Mesodermal cell (in vitro differentiated cells): ENCODE measurements around the gene MZT2B. TPM values are rescaled to one million over a fixed set of nuclear protein-coding genes. Genes with fewer than 3 reads are reported as not detected.
"Not testable (repeated sequence)": the region's sequence is repeated elsewhere in the genome, so short reads cannot be mapped to it uniquely, and the experiment has no call there.

Experiments used
- H3K27ac ChIP-seq: 2 replicates; pipeline ENCODE4 v1.7.0; 2013; ENCODE audit warnings: mild to moderate bottlenecking, low read depth, low read length, moderate library complexity; ENCODE audit not compliant: severe bottlenecking
- H3K36me3 ChIP-seq: 2 replicates; pipeline ENCODE4 v1.7.1; 2013; ENCODE audit warnings: mild to moderate bottlenecking, low read length, moderate library complexity; ENCODE audit not compliant: control insufficient read depth, insufficient read depth
- H3K4me1 ChIP-seq: one replicate; pipeline ENCODE4 v1.7.1; 2013; ENCODE audit warnings: mild to moderate bottlenecking, low read length; ENCODE audit not compliant: insufficient read depth, control insufficient read depth, poor library complexity, severe bottlenecking
- H3K4me3 ChIP-seq: 2 replicates; pipeline ENCODE4 v1.7.0; 2013; ENCODE audit warnings: low read length, control low read depth, mild to moderate bottlenecking; ENCODE audit not compliant: insufficient read depth, poor library complexity, severe bottlenecking; ENCODE audit errors: extremely low read depth
- H3K9me3 ChIP-seq: 2 replicates; pipeline ENCODE4 v1.7.1; 2013; ENCODE audit warnings: mild to moderate bottlenecking, low read length, moderate library complexity; ENCODE audit not compliant: control insufficient read depth
- WGBS, 2 experiments: methylation state at CpG; one replicate each; pipeline ENCODE4 v1.1.5; 2013; ENCODE audit warnings: missing lambda C conversion rate in 2 of 2; ENCODE audit not compliant: insufficient coverage in 2 of 2; 5-methylcytosine and 5-hydroxymethylcytosine counted together
- polyA plus RNA-seq, 2 experiments: library from polyadenylated mRNA; stranded (reverse); fragments of 50-300 nt; gene quantifications; one replicate each; pipeline ENCODE4 v1.2.3, GENCODE V29; 2013

Gene MZT2B
- 227 TPM for polyA plus RNA-seq (2013, experiment 1 of 2)
- 221 TPM for polyA plus RNA-seq (2013, experiment 2 of 2)

GRCh38 chr2:130181880-130182682, at the start of gene MZT2B:
TSS of gene MZT2B (plus strand) at chr2:130182262. CDS start at chr2:130182283, 21 bp downstream.
- Histone ChIP-seq H3K27ac (peak within 1 kb of the TSS; percentile 74), H3K36me3 (peaks cover 34% of the 10 kb centered on the region), H3K4me3 (peak within 1 kb of the TSS; percentile 86)
- H3K4me1 ChIP-seq, H3K9me3 ChIP-seq: not testable (repeated sequence)
- WGBS, 2 experiments = 0 to 1% methylated on average over 53 to 57 of the region's 86 CpGs

- no peaks in the 10 kb centered on the region for H3K9me3 ChIP-seq
- 86 to 94% methylated on average over 9 to 14 of the region's 15 CpGs for WGBS, 2 experiments
- H3K27ac ChIP-seq = no peak overlapping the region
- H3K4me1 ChIP-seq = no peaks in the 10 kb centered on the region
- no peaks in the 10 kb centered on the region for H3K36me3 ChIP-seq
- no peak overlapping the region for H3K4me3 ChIP-seq
Measured at GRCh38 chr2:130135692-130136541, 46.1 kb upstream of the MZT2B start.

- 90 to 94% methylated on average over 3 to 5 of the region's 10 CpGs for WGBS, 2 experiments
- H3K4me3 ChIP-seq, H3K36me3 ChIP-seq, H3K4me1 ChIP-seq, H3K27ac ChIP-seq, H3K9me3 ChIP-seq: not testable (repeated sequence)
Measured at GRCh38 chr2:130136546-130136945, 45.5 kb upstream of the MZT2B start.

- WGBS, 2 experiments = 84 to 92% methylated on average over 2 to 3 of the region's 5 CpGs
- not testable (repeated sequence) for H3K4me1 ChIP-seq, H3K36me3 ChIP-seq, H3K4me3 ChIP-seq, H3K27ac ChIP-seq, H3K9me3 ChIP-seq
Measured at GRCh38 chr2:130137118-130137517, 44.9 kb upstream of the MZT2B start.

- H3K4me3 ChIP-seq, H3K27ac ChIP-seq, H3K4me1 ChIP-seq, H3K36me3 ChIP-seq, H3K9me3 ChIP-seq: not testable (repeated sequence)
- WGBS, 2 experiments = 81 to 98% methylated on average over 3 to 6 of the region's 13 CpGs
Measured at GRCh38 chr2:130138326-130138725, 43.7 kb upstream of the MZT2B start.

- not testable (repeated sequence) for H3K4me1 ChIP-seq, H3K9me3 ChIP-seq, H3K27ac ChIP-seq, H3K36me3 ChIP-seq, H3K4me3 ChIP-seq
- 98 to 100% methylated on average over 4 to 7 of the region's 15 CpGs for WGBS, 2 experiments
Measured at GRCh38 chr2:130138841-130139251, 43.2 kb upstream of the MZT2B start.

- not testable (repeated sequence) for H3K4me1 ChIP-seq, H3K27ac ChIP-seq, H3K36me3 ChIP-seq, H3K4me3 ChIP-seq, H3K9me3 ChIP-seq
- WGBS, 2 experiments = 90 to 94% methylated on average over 8 to 9 of the region's 30 CpGs
Measured at GRCh38 chr2:130139331-130140280, 42.5 kb upstream of the MZT2B start.

- H3K9me3 ChIP-seq, H3K4me3 ChIP-seq, H3K36me3 ChIP-seq, H3K27ac ChIP-seq, H3K4me1 ChIP-seq: not testable (repeated sequence)
- WGBS, 2 experiments = 79 to 89% methylated on average over 3 to 6 of the region's 7 CpGs
Measured at GRCh38 chr2:130140516-130140915, 41.5 kb upstream of the MZT2B start.

GRCh38 chr2:130141002-130141401, 41.1 kb upstream of the MZT2B start:
- H3K4me1 ChIP-seq, H3K9me3 ChIP-seq, H3K36me3 ChIP-seq, H3K27ac ChIP-seq, H3K4me3 ChIP-seq: not testable (repeated sequence)
- no CpG with 5 or more reads among the region's 6 CpGs for WGBS, 2 experiments

- H3K9me3 ChIP-seq, H3K36me3 ChIP-seq, H3K4me1 ChIP-seq, H3K4me3 ChIP-seq, H3K27ac ChIP-seq: not testable (repeated sequence)
- 80 to 89% methylated on average over 1 to 10 of the region's 22 CpGs for WGBS, 2 experiments
Measured at GRCh38 chr2:130141645-130142370, 40.3 kb upstream of the MZT2B start.
